Superior temporal gyrus (tissue), 1 donor: ENCODE measurements around the gene NIPAL1.
"Not testable (repeated sequence)": the region's sequence is repeated elsewhere in the genome, so short reads cannot be mapped to it uniquely, and the experiment has no call there.

Source experiments
- DNase-seq: peaks from one replicate; pipeline ENCODE4 v3.0.0-alpha.2; 2016; ENCODE audit errors: extremely low spot score

Gene NIPAL1

GRCh38 chr4:48016141-48017107 lies at the start of gene NIPAL1, which contains the start of gene CNGA1:
NIPAL1 (plus strand) TSS chr4:48016772; CDS start chr4:48016840, 68 bp downstream.
CNGA1 (minus strand) TSS chr4:48016681; CDS start chr4:47952689, 63,992 bp downstream.
- no peak for DNase-seq

DNA sequence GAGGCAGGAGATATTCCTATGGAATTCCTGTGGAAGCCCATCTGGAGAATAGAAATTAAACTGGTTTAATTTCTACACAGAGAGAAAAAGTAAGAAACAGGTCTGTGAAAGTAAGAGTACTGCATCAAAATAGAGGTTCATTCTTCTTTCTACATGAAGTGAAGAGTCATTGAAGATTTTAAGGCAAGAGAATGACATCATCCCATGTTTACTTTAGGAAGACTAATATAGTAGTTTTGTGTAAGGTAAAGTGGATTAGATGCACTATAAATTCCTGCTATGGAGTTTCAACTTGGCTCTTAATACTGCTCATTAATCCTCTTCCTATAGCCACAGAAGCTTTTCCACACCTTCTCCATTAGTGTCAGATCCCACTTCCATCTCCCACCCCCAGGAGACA lies 47.7 kb upstream of the NIPAL1 start:
- no peak for DNase-seq

GRCh38 chr4:47972181-47972580 lies 44.4 kb upstream of the NIPAL1 start:
- DNase-seq: no peak

- DNase-seq: no peak
These were observed 43.9 kb upstream of the NIPAL1 start for GRCh38 chr4:47972721-47973120.

DNA sequence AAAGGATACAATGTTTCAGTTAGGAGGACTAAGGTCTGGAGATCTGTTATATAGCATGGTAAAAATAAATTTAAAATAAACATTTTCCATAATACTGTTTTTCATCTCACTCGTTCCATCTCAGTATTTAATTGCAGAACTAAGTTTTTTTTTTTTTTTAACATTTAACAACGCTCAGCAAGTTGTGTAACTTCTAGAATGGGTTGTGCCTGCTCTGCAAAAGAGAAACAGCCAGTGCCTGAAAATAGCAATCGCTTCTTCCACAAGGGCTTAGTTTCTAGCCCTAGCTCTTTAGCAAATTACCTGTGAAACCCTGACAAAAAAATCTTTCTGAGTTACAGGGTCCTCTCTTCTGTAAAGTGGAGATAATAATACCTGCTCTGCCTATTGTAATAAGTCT lies 42.0 kb upstream of the NIPAL1 start:
- DNase-seq: no peak

GRCh38 chr4:47990145-47990544 lies 26.4 kb upstream of the NIPAL1 start:
- DNase-seq: no peak

- not testable (repeated sequence) for DNase-seq
These were observed 24.1 kb upstream of the NIPAL1 start for GRCh38 chr4:47992475-47992874.

GRCh38 chr4:47996021-47996420 lies 20.6 kb upstream of the NIPAL1 start:
- no peak for DNase-seq

- DNase-seq: no peak
These were observed 14.3 kb upstream of the NIPAL1 start for GRCh38 chr4:48002267-48002666.

DNA sequence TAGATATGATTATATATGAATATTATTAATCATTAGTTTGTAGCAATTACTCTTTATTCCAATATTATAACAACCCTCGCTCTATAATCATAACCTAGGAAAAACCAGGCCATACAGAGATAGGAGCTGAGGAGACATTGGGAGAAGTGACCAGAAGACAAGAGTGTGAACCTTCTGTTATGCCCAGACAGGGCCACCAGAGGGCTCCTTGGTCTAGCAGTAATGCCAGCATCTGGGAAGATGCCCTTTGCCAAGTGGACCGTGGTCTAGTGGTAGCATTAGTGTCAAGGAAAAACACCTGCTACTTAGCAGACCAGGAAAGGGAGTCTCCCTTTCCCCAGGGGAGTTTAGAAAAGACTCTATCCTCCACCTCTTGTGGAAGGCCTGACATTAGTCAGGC lies 13.0 kb upstream of the NIPAL1 start:
- peak; percentile 42 for DNase-seq

GRCh38 chr4:48005781-48006180 lies 10.8 kb upstream of the NIPAL1 start:
- DNase-seq: no peak

- DNase-seq: no peak
These were observed 8.5 kb upstream of the NIPAL1 start for GRCh38 chr4:48008021-48008596.

- DNase-seq: not testable (repeated sequence)
These were observed 5.7 kb upstream of the NIPAL1 start for GRCh38 chr4:48010906-48011305.

GRCh38 chr4:48011722-48012121 lies 4.8 kb upstream of the NIPAL1 start:
- DNase-seq: no peak

DNA sequence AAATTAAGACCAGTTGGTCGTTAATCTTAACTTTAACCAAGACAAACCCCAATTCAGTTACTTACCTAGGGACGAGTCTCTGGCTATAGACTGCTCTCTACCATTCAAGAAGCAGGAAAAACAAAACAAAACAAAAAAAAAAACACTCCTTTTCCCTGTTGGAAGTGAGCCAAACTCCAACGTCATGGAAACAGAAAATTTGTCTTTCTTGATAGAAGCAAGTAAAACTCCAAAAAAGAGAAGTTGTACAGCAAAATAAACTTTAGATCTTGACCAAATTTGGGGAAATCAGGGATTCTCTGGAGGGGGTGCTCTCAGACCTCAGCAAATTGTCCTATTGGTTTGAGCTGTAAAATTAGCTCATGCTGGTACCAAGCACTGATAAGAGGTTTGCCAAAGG lies 3.7 kb upstream of the NIPAL1 start:
- no peak for DNase-seq

DNA sequence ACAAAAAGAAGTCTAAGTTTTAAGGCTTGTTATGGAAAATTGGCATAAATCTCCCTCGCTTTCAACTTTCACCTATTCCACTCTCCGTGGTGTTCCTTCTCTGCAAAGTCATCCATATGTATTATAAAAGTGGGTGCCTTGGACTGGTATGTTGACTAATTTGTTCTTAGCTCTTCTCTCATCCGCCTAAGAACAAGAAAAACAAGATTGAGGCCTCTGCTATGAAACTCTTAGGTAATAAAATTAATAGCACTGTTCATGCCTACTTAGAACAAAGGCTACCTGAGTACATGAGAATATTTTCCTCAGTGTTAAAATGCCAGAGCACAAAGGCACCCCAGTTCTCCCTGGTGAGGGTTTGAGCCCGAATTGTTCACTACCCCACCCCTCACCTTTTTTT lies 1.4 kb upstream of the NIPAL1 start:
- no peak for DNase-seq

GRCh38 chr4:48015678-48016077 lies 894 bp upstream of the NIPAL1 start:
- no peak for DNase-seq

GRCh38 chr4:48017108-48017571 lies 568 bp downstream of the NIPAL1 start:
- no peak for DNase-seq

DNA sequence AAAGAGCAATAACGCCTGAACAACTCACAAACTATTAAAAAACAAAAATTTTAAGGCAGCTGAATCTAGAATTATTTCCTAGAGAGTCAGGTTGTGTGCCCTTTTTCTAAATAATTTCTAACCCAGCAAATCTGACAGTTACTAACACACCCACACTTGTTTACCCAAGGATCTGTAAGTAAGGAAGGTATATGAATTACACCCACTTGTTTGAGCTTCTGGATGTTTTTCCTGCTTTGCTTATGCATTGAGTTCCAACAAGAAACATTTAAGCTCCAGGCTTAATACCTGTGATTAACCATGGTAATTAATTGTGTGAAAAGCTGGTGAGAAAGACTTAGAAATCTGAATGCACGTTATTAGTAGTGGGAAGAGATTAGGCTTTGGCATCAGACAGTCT lies 1.5 kb downstream of the NIPAL1 start:
- DNase-seq: no peak

DNA sequence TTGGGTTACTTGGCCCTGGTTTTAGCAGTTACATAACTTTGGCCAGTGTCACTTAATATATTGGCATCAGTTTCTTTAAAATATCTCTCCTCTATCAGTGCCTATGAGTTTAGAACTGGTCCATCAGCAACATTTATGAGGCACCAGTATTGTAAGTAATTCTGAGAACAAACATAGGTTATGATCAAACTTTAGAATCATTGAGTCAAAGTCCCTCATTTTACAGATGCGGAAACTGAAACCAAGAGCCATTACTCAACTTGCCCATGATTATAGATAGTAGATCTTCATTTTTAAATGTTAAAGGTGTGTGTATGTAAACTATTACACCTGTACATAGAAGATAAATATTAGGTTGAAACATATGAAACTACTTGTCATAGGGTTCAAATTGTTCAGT lies 4.5 kb downstream of the NIPAL1 start:
- no peak for DNase-seq

- DNase-seq: no peak
These were observed 5.7 kb downstream of the NIPAL1 start for GRCh38 chr4:48022192-48022799.

DNA sequence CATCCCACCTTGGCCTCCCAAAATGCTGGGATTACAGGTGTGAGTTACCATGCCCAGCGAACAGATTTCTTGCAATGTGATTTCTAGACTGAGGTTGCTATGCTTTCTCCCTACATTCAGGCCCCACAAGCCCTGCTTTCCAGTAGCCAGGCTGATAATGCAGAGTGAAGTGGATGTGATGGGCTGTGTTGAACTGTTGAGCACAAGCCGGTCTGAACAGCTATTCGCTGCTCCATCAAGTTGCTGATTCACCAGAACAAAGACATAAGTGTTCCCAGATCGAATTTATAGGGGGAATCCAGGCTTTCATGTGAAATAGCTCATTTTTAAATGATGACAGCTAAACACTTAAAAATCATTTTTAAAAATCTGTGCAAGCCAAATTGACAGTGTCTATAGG lies 8.0 kb downstream of the NIPAL1 start:
- DNase-seq: no peak

- no peak for DNase-seq
These were observed 8.4 kb downstream of the NIPAL1 start for GRCh38 chr4:48025005-48025404.
